Body of pancreas (tissue), 4 donors: ENCODE measurements around the gene ZNF181.

Experiments used
- POLR2A ChIP-seq, 3 donors: fragments of 450-650 bp; IDR thresholded peaks; one replicate each; pipeline ENCODE4 v1.6.1; 2016; ENCODE audit warnings: antibody characterized with exemption in 3 of 3, mild to moderate bottlenecking in 2 of 3
- TF ChIP-seq, protein P1 (sequence below), 7 experiments: fragments of 450-650 bp in 4 of 7; fragments of 200-600 bp in 3 of 7; sonication (generic) in 3 of 7; IDR thresholded peaks; one replicate each; pipeline ENCODE4 v1.5.1; 2016 to 2019; ENCODE audit warnings: antibody characterized with exemption in 7 of 7

DNA sequence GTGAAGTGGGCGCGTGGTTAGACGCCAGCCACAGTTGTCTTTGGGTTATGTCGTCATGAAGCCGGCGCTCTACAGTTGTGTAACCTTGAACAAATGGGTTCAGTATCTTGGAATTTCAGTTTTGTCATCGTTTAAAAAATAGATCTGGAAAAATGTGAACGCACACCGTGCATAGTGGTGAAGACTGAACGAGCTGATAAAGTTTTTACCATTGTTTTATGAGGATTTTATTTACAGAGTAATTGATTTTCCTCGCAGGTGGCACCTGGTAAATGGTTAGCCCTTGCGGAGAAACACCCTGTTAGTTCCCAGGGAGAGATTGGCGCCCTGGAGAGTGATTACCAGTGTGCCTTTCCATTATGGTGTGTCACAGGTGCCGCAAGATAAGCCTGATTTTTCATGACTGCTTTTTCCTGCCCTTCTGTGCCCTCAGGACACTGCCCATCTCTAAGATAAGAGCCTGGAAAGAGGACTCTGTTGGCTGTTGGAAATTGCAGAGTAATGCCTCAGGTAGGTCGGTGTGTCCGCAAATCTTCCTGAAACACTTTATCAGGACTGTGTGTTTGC is 577 bp downstream of the ZNF181 start:
- TF ChIP-seq, protein P1, sequence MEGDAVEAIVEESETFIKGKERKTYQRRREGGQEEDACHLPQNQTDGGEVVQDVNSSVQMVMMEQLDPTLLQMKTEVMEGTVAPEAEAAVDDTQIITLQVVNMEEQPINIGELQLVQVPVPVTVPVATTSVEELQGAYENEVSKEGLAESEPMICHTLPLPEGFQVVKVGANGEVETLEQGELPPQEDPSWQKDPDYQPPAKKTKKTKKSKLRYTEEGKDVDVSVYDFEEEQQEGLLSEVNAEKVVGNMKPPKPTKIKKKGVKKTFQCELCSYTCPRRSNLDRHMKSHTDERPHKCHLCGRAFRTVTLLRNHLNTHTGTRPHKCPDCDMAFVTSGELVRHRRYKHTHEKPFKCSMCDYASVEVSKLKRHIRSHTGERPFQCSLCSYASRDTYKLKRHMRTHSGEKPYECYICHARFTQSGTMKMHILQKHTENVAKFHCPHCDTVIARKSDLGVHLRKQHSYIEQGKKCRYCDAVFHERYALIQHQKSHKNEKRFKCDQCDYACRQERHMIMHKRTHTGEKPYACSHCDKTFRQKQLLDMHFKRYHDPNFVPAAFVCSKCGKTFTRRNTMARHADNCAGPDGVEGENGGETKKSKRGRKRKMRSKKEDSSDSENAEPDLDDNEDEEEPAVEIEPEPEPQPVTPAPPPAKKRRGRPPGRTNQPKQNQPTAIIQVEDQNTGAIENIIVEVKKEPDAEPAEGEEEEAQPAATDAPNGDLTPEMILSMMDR (IDR thresholded peaks at IDR 0.05), result peak in 2 of 7 experiments; percentile 6 to 7
- TF ChIP-seq POLR2A (IDR thresholded peaks at IDR 0.05), result no peak
